LNCAP (cell line): ENCODE results near the gene CERS2.

Experiments
- TF ChIP-seq, protein P1 (sequence below): fragments of 450-650 bp; IDR thresholded peaks from 2 replicates; pipeline ENCODE4 v1.5.1; 2017; ENCODE audit warnings: mild to moderate bottlenecking

CERS2 gene

DNA sequence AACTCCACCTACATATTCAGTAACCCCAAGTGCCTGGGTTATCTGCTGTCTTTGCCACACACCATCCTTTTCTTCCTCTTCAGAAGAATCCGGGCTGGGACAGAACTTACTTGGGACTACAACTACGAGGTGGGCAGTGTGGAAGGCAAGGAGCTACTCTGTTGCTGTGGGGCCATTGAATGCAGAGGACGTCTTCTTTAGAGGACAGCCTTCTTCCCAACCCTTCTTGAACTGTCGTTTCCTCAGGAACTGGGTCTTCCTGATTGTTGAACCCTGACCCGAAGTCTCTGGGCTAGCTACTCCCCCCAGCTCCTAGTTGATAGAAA lies 10.5 kb downstream of the CERS2 start:
- TF ChIP-seq, protein P1, sequence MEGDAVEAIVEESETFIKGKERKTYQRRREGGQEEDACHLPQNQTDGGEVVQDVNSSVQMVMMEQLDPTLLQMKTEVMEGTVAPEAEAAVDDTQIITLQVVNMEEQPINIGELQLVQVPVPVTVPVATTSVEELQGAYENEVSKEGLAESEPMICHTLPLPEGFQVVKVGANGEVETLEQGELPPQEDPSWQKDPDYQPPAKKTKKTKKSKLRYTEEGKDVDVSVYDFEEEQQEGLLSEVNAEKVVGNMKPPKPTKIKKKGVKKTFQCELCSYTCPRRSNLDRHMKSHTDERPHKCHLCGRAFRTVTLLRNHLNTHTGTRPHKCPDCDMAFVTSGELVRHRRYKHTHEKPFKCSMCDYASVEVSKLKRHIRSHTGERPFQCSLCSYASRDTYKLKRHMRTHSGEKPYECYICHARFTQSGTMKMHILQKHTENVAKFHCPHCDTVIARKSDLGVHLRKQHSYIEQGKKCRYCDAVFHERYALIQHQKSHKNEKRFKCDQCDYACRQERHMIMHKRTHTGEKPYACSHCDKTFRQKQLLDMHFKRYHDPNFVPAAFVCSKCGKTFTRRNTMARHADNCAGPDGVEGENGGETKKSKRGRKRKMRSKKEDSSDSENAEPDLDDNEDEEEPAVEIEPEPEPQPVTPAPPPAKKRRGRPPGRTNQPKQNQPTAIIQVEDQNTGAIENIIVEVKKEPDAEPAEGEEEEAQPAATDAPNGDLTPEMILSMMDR: no peak

DNA sequence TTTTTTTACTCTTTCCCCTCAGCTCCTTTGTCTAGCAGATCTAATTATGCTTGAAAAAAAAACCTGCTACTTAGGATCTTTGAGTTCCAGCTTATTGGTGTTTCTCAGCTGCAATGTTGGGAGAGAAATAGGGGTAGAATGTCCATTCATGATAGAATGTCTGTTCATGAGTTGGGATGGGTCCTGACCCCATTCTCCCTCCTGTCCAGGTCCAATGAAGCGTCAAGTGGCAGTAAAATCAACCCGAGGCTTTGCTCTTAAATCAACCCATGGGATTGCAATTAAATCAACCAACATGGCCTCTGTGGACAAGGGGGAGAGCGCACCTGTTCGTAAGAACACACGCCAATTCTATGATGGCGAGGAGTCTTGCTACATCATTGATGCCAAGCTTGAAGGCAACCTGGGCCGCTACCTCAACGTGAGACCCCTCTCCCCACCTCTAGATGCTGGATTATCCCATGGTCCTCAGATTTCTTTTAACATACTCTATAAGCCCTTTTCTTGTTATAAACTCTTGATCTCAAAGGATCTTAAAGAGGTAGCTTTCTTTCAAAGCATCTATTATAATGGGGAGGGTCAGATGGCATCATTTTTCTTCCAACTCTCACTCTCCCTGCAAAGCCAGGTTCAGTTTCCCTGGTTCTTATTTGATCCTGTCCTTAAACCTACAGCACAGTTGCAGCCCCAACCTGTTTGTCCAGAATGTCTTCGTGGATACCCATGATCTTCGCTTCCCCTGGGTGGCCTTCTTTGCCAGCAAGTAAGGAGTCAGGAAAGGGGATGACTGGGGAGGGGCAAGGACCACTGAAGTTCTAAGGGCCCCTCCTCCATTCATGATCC lies 11.1 kb downstream of the CERS2 start:
- TF ChIP-seq, protein P1: no peak

DNA sequence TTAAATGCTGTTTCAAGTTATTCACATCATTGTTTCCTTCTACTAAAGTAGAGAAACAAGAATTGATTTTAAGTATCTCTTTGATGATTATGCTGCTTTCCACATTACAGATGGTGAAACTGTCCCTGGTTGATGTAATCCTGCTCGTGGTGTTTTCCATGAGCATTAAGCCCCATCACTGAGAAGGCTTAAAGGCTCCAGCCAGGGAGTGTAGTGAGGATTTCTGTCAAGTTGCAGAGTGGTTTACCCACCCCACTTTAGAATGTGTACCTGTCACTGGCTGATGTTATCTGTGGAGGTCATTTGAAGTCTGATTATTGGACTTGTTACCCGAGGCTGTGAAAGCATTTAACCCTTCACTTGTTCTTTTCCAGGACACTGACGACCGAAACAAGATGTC lies 12.9 kb downstream of the CERS2 start:
- TF ChIP-seq, protein P1: no peak

DNA sequence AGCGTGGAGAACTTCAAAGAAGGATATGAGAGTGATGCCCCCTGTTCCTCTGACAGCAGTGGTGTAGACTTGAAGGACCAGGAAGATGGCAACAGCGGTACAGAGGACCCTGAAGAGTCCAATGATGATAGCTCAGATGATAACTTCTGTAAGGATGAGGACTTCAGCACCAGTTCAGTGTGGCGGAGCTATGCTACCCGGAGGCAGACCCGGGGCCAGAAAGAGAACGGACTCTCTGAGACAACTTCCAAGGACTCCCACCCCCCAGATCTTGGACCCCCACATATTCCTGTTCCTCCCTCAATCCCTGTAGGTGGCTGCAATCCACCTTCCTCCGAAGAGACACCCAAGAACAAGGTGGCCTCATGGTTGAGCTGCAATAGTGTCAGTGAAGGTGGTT lies 14.0 kb downstream of the CERS2 start:
- TF ChIP-seq, protein P1: no peak

DNA sequence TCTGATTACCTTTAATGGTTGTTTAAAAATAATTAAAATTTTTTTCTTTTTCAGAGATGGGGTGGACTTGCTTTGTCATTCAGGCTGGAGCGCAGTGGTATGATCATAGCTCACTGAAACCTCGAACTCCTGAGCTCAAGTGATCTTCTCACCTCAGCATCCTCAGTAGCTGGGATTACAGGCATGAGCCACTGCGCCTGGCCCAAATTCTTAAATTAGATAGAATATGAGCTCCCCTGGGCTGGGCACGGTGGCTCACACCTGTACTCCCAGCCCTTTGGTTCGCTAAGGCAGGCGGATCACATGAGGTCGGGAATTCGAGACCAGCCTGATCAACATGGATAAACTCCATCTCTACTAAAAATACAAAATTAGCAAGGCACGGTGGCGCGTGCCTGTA lies 17.0 kb downstream of the CERS2 start:
- TF ChIP-seq, protein P1: no peak

DNA sequence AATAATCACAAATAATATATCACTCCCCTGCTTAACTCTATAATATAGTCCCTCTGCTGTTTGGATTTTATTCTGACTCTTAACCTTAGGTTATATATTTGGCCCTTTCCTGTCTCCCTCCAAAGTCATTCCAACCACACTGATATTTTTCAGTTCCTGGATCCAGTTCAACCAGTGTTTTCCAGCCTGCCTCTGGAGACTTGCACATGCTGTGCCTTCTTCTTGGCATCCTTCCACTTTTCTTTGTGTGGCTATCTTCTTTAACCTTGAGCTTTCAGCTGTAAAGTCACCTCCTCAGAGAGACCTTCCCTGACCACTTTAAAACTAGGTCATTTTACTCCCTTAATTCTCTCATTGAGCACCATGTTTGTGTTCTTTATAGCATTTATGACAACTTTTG lies 19.4 kb downstream of the CERS2 start:
- TF ChIP-seq, protein P1: no peak

DNA sequence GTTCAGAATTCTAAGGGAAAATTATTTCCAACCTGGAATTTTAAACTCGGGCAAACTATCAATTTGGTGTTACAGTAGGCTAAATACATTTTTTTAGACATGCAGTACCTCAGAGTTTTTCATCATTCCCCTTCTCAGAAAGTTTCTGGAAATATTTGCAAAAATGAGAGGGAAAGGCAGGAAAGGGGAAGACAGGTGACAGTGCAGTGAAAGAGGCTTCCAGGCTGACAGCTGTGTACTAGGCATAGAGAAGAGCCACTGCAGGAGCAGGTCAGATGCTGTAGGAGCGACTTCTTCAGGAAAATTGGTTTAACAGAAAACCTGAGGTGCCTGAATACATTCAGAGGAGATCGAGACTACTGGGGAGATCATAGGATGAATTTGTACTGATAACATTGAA lies 19.9 kb downstream of the CERS2 start:
- TF ChIP-seq, protein P1: no peak

DNA sequence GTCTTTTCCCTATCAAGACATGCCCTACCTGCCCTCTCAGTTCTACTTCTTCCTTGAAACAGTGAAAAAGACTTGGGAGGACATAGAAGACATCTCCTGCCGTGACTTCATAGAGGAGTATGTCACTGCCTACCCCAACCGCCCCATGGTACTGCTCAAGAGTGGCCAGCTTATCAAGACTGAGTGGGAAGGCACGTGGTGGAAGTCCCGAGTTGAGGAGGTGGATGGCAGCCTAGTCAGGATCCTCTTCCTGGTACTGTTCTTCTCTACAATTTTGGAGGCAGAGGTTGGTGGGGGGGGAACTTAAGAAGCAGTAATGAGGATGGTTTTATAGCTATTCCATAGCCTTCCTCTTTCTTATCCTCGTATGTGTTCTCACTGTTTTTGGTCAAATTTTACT lies 29.8 kb downstream of the CERS2 start:
- TF ChIP-seq, protein P1: no peak
